BJ (cell line): ENCODE results near the gene RNF150. TPM values are rescaled to one million over a fixed set of nuclear protein-coding genes. Genes with fewer than 3 reads are reported as not detected.

ENCODE experiments used
- CTCF ChIA-PET: fragments of 350-600 bp; formaldehyde crosslinking; extraction: SDS; loops from one replicate; lab custom pipeline; 2021; ENCODE audit warnings: antibody characterized with exemption, inconsistent platforms; lab: Yijun Ruan, JAX
- POLR2A ChIA-PET: fragments of 300-600 bp; sonication (Branson Sonifier 250); formaldehyde crosslinking; extraction: SDS; loops from one replicate; lab custom pipeline; 2021; ENCODE audit warnings: antibody characterized with exemption; lab: Charles Lee
- DNase-seq: peaks from one replicate; pipeline ENCODE4 v3.0.0-alpha.2; 2011; ENCODE audit warnings: low read depth
- H3K27me3 ChIP-seq: 2 replicates; pipeline ENCODE4 v1.6.0; 2011; ENCODE audit warnings: low read length; ENCODE audit not compliant: control insufficient read depth, insufficient read depth
- H3K36me3 ChIP-seq: 2 replicates; pipeline ENCODE4 v1.5.1; 2011; ENCODE audit warnings: low read length; ENCODE audit not compliant: control insufficient read depth, insufficient read depth
- H3K4me3 ChIP-seq: 2 replicates; pipeline ENCODE4 v1.5.1; 2011; ENCODE audit warnings: low read depth, mild to moderate bottlenecking, control low read depth, low read length
- polyA plus RNA-seq: library from polyadenylated mRNA; depleted of rRNA; stranded (reverse); fragments of >200 nt; gene quantifications from 2 replicates; pipeline ENCODE4 v1.2.3, GENCODE V29; 2011
- TF ChIP-seq, protein P1 (sequence below): IDR thresholded peaks from 2 replicates; pipeline ENCODE4 v1.5.1; 2011; ENCODE audit warnings: low read depth, mild to moderate bottlenecking, control low read depth, inconsistent platforms, low read length, moderate library complexity; ENCODE audit not compliant: insufficient read depth

Gene RNF150
- polyA plus RNA-seq, 1 experiment: 47.7 TPM

DNA sequence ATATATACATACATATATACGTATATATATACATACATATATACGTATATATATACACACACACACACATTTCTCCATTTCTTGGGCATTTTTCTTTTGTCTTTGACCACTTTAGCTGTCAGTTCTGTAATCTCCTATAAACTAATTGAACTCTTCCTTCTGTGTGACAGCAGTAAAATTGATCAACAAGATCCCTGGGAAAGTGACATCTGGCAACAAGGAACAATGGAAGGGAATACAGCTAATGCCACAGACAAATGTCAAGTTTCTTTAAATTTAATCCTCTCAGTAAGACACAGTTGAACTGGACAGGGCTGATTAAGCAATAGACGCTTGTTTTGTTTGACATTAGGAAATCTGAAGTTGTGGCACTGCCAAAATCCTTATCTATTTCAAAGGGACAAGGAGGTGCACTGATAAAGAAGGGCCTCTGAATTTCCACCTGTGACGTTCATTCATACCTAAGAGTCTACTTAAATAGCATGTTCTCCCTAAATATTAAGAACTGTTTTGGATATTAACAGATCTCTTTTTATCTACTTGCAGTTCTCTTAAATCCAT is 126.9 kb downstream of the RNF150 start:
- no peak for DNase-seq
- Histone ChIP-seq H3K4me3 (no peak overlapping the region), H3K27me3 (no peaks in the 10 kb centered on the region), H3K36me3 (no peaks in the 10 kb centered on the region)
- TF ChIP-seq, protein P1, sequence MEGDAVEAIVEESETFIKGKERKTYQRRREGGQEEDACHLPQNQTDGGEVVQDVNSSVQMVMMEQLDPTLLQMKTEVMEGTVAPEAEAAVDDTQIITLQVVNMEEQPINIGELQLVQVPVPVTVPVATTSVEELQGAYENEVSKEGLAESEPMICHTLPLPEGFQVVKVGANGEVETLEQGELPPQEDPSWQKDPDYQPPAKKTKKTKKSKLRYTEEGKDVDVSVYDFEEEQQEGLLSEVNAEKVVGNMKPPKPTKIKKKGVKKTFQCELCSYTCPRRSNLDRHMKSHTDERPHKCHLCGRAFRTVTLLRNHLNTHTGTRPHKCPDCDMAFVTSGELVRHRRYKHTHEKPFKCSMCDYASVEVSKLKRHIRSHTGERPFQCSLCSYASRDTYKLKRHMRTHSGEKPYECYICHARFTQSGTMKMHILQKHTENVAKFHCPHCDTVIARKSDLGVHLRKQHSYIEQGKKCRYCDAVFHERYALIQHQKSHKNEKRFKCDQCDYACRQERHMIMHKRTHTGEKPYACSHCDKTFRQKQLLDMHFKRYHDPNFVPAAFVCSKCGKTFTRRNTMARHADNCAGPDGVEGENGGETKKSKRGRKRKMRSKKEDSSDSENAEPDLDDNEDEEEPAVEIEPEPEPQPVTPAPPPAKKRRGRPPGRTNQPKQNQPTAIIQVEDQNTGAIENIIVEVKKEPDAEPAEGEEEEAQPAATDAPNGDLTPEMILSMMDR: no peak
- ChIA-PET POLR2A (no interaction called here), CTCF (no interaction called here)

DNA sequence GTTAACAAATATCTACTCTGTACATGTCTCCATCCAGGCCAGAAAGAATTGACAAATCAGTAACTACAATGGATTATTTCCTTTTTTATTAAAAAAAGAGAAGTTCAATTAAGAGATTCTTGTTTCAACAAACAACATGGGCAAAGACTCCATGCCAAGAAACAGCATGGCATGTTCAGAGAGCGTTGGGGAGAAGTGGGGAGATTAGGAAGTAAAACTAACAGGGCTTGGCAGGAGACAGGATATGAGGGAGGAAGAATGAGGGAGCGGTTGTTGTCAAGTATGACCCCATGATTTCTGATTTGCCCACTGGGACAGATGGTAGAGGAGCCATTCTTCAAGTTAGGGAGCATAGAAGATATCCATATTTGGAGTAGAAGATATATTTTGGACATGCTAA is 128.4 kb downstream of the RNF150 start:
- no peaks in the 10 kb centered on the region for H3K27me3 ChIP-seq
- CTCF ChIA-PET: no interaction called here
- TF ChIP-seq, protein P1: no peak
- no peak for DNase-seq
- no peaks in the 10 kb centered on the region for H3K36me3 ChIP-seq
- H3K4me3 ChIP-seq: no peak overlapping the region
- POLR2A ChIA-PET: no interaction called here

DNA sequence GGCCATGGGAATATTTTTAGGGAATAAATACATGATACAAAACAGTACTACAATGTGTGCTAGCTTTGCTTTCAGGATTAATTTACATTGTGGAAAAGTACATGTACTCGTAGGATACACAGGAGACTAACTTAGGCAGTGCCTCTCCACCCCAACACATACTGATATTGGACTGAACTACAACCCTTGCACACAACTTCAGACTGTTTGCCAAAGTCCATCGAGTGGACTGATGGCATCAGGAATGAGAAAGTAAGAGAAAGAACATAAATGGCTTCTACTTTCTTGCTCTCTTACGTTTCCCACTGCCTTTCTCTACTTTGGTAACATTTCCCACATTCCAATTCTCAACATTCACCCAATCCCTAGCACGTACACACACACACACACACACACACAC is 130.1 kb downstream of the RNF150 start:
- CTCF ChIA-PET: interaction anchor here (0.9 to 1.5 kb wide), 4 partner anchors 18 to 142 kb away, joined by 3 to 8 read pairs (median 3); partner anchors contain the start of gene RNF150
- TF ChIP-seq, protein P1: no peak
- H3K4me3 ChIP-seq: no peak overlapping the region
- POLR2A ChIA-PET: interaction anchor here (0.5 kb wide), 1 partner anchor 720 kb away, joined by 4 read pairs; no protein-coding TSS in a partner anchor
- no peak for DNase-seq
- H3K27me3 ChIP-seq: no peaks in the 10 kb centered on the region
- H3K36me3 ChIP-seq: no peaks in the 10 kb centered on the region

DNA sequence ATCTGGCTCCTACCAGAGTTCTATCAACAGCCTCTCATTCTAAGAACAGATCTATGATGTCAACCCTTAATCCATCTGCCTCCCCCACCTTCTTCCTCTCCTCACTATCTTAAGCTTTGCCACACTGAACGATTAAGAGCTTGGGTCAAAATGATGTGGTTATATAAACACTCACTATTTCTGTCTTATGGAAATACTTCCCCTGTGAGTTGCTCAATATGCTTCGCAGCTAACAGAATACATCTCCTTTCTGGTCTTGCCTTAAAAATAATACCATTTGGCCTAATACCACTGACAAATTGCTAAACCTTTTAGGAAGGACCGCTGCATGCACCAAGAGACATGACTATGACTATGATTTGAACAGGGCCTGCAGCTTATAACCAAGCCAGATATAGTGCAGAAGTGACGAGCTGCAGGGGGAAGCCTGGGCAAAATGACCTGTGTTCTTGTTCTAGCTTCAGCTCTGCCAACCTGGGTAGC is 130.9 kb downstream of the RNF150 start:
- ChIA-PET POLR2A (no interaction called here), CTCF (interaction anchor here (0.5 to 1.5 kb wide), 6 partner anchors 9 to 329 kb away, joined by 3 to 8 read pairs (median 3); partner anchors contain the start of gene RNF150)
- Histone ChIP-seq H3K27me3 (no peaks in the 10 kb centered on the region), H3K36me3 (no peaks in the 10 kb centered on the region), H3K4me3 (no peak overlapping the region)
- peak; percentile 24 for DNase-seq
- TF ChIP-seq, protein P1: no peak

DNA sequence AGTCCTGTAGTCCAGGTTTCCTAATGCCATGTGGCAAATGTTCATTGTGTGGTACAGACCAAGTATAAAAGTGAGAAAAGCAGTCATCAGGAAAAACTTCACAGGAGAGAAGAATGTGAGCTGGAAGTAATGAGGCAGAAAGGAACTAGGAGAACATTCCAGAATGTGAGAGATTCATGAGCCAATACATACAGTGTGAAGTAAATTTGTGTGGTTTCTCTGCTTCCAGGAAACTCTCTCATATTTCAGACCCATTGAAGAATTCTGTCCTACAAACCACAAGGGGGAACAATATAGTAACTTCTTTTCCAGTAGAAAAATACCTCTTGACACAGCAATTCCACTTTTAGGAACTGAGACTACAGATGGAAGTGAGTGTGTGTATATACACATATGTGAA is 136.5 kb downstream of the RNF150 start:
- peak; percentile 39 for DNase-seq
- no peak overlapping the region for H3K4me3 ChIP-seq
- TF ChIP-seq, protein P1: peak; percentile 45; the same call in 1 of the 2 replicates
- ChIA-PET CTCF (interaction anchor here (0.6 to 4.2 kb wide), 8 partner anchors 13 to 162 kb away, joined by 3 to 34 read pairs (median 3); partner anchors contain the start of gene RNF150), POLR2A (interaction anchor here (0.6 to 0.7 kb wide), 2 partner anchors 25 to 101 kb away, joined by 3 to 6 read pairs; no protein-coding TSS in a partner anchor)
- H3K27me3 ChIP-seq: no peaks in the 10 kb centered on the region
- H3K36me3 ChIP-seq: no peaks in the 10 kb centered on the region
